Measurements from ENCODE around the gene KCNG4. TPM values are rescaled to one million over a fixed set of nuclear protein-coding genes. Genes with fewer than 3 reads are reported as not detected.

Gene KCNG4
- total and polyA plus RNA-seq, 2 experiments from 2014 or later = 0.07 TPM; not detected in 1

- H4K20me1 ChIP-seq (replicated peaks; ENCODE audit: insufficient read depth) = no peaks in the 10 kb centered on the region
- no peak overlapping the region for H2AFZ ChIP-seq
- Mint-ChIP-seq H3K27me3 (ENCODE audit: insufficient read depth, low read depth, poor library complexity) (no peaks in the 10 kb centered on the region), H3K36me3 (ENCODE audit: low read depth) (no peaks in the 10 kb centered on the region), H3K27ac (no peak overlapping the region), H3K4me3 (no peak overlapping the region), H3K9me3 (no peaks in the 10 kb centered on the region), H3K4me1 (no peaks in the 10 kb centered on the region)
- H3K9me2 ChIP-seq (ENCODE audit: insufficient read depth) = peaks cover 7% of the 10 kb centered on the region; the same call in 1 of the 2 replicates
- DNase-seq (ENCODE audit: low spot score) (no peak), ATAC-seq (no peak)
- H3K27me3 ChIP-seq (ENCODE audit: insufficient read depth) = no peaks in the 10 kb centered on the region
- no peak overlapping the region for H3K4me2 ChIP-seq
- no peaks in the 10 kb centered on the region for H3K4me1 ChIP-seq (ENCODE audit: insufficient read depth)
- H3K27ac ChIP-seq (ENCODE audit: low read depth) = no peak overlapping the region
- TF ChIP-seq REST (IDR thresholded peaks at IDR 0.05; ENCODE audit: unreplicated experiment) (no peak), CTCF (conservative IDR thresholded peaks at IDR 0.05; ENCODE audit: low read depth in 2 of 2) (no peak), NANOG (IDR thresholded peaks at IDR 0.05; ENCODE audit: borderline replicate concordance) (no peak), STAT1 (IDR thresholded peaks at IDR 0.05; ENCODE audit: unreplicated experiment) (no peak), EZH2phosphoT487 (IDR thresholded peaks at IDR 0.05; ENCODE audit: unreplicated experiment) (no peak), ZNF114 (CRISPR knock-in tag; IDR thresholded peaks at IDR 0.05) (no peak), POLR2AphosphoS5 (IDR thresholded peaks at IDR 0.05; ENCODE audit: low read depth) (no peak), JUNB (IDR thresholded peaks at IDR 0.05; ENCODE audit: unreplicated experiment) (no peak), ZNF462 (CRISPR knock-in tag; IDR thresholded peaks at IDR 0.05) (no peak), ZNF331 (CRISPR knock-in tag; IDR thresholded peaks at IDR 0.05; ENCODE audit: low read depth) (no peak), CREB1 (CRISPR knock-in tag; IDR thresholded peaks at IDR 0.05; ENCODE audit: low read depth) (no peak)
- no peaks in the 10 kb centered on the region for H3K36me3 ChIP-seq (ENCODE audit: insufficient read depth)
- no peak overlapping the region for H3K4me3 ChIP-seq
- H3K79me2 ChIP-seq (replicated peaks; ENCODE audit: insufficient read depth) = no peaks in the 10 kb centered on the region
- no peaks in the 10 kb centered on the region for H3F3A ChIP-seq (replicated peaks; ENCODE audit: low read depth)
Measured at GRCh38 chr16:84271037-84271436, 31.2 kb upstream of the KCNG4 start.

All from GM23338 (cell line).